Measurements from ENCODE around the gene ELF2.
A peak's percentile ranks its signal among the peaks of the same experiment; 100 is the strongest.
"Not testable (repeated sequence)": the region's sequence is repeated elsewhere in the genome, so short reads cannot be mapped to it uniquely, and the experiment has no call there.

The ELF2 gene

GRCh38 chr4:139018971-139019758 is 157.9 kb downstream of the ELF2 start:
- DNase-seq (ENCODE audit: low read depth), result no peak

- DNase-seq (ENCODE audit: low read depth), result no peak
Measured at GRCh38 chr4:139018501-139018900, 158.5 kb downstream of the ELF2 start.

GRCh38 chr4:139017861-139018260 is 159.2 kb downstream of the ELF2 start:
- no peak for DNase-seq (ENCODE audit: low read depth)

DNA sequence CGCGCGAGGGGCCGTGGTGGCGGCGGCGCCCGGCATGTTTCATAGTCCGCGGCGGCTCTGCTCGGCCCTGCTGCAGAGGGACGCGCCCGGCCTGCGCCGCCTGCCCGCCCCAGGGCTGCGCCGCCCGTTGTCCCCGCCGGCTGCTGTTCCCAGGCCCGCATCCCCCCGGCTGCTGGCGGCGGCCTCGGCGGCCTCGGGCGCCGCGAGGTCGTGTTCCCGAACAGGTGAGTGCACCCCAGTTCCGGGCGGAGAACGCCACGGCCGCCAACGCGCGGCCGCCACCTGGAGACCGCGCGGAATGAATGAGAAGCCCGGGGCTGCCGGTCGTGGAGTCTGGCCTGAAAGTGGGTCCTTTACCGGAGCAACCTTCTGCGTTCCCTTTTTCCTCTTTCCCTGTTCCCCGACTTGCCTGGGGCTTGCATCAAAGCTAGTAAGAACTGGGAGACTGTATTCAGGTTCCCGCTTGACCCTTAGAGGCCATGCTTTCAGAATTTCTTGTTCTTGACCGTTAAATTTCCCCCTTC is 161.0 kb downstream of the ELF2 start:
- no peak for DNase-seq (ENCODE audit: low read depth)

GRCh38 chr4:139015269-139015947 is 161.6 kb downstream of the ELF2 start, which contains the start of gene NOCT:
NOCT (plus strand) TSS chr4:139015781; CDS start chr4:139015982, 201 bp downstream.
- peak; percentile 71 for DNase-seq (ENCODE audit: low read depth)

GRCh38 chr4:139014371-139015268 is 162.4 kb downstream of the ELF2 start:
- peak; percentile 82 for DNase-seq (ENCODE audit: low read depth)

DNA sequence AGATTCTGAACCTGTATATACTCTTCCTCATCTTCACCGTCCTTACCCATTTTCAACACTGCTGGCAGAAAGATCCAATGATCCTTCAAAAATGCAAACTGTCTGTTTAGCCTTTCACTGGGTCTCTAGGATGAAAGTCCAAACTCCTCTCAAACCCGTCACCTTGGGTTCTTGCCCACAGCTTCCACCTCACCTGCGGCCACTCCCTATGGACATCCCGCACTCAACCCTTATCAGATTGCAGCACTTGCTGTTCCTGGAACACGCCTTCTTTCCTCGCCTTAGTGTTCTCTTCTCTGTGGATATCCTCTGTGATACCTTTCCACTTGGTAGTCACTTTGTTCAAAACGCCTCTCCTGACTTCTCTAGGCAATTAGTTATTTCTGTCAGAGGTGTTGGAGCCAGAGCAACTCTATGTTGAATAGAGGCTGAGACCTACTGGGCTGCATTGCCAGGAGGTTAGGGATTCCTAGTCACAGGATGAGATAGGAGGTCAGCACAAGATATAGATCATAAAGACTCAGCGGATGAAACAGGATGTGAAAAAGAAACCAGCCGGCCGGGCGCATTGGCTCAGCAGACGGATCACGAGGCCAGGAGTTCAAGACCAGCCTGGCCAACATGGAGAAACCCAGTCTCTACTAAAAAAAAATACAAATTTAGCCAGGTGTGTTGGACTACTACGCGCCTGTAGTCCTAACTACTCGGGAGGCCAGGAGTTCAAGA is 165.6 kb downstream of the ELF2 start:
- DNase-seq (ENCODE audit: low read depth), result no peak

DNA sequence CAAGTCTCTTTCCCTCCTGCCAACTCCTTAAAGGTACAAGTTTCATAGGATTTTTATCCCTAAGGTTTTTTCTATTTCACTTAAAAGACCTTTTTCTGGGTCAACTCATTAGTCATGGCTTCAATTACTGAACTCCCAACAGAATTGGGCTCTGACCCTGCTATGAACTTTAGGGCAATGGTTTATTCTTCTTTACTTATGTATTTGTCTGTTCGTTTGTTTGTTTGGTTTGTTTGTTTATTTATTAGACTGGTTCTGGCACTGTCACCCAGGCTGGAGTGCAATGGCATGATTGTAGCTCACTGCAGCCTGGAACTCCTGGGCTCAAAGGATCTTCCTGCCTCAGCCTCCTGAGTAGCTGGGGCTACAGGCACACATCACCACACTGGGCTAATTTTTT is 167.3 kb downstream of the ELF2 start:
- DNase-seq (ENCODE audit: low read depth), result no peak

DNA sequence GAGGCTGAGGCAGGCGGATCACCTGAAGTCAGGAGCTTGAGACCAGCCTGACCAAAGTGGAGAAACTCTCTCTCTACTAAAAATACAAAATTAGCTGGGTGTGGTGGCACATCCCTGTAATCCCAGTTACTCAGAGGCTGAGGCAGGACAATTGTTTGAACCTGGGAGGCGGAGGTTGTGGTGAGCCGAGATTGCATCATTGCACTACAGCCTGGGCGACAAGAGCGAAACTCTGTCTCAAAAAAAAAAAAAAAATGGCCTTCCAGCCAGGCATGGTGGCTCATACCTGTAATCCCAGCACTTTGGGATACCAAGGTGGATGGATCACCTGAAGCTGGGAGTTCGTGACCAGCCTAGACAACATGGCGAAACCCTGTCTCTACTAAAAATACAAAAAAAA is 168.7 kb downstream of the ELF2 start:
- DNase-seq (ENCODE audit: low read depth), result not testable (repeated sequence)

DNA sequence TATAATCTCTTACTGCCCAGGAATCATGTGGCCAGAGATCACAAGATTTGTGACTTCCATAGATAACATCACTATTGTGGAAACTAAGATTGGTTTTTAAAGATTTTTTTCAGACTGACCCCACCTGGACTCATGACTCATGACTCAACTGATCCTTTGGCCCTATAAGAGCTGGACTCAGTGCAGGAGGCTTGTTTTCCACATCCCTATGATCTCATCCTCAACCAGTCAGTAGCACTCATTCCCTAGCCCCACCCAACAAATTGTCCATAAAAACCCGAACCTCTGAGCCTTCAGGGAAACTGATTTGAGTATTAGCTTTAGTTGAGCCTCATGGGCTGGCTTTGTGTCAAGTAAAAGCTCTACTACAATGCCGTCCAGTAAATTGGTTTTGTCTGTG is 169.4 kb downstream of the ELF2 start:
- DNase-seq (ENCODE audit: low read depth), result no peak
